ENCODE results near the gene GORAB.

GORAB gene

DNA sequence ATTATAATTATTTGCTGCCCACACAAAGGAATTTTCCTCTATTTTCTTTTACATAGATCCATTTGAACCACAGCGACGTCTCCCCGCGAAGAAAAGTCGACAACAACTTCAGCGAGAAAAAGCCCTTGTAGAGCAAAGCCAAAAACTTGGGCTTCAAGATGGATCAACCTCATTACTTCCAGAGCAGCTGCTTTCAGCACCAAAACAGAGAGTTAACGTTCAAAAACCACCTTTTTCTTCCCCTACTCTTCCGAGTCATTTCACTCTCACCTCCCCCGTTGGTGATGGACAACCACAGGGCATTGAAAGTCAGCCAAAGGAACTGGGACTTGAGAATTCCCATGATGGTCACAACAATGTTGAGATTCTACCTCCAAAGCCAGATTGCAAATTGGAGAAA, 7.2 kb downstream of the GORAB start:
- no peak for DNase-seq

DNA sequence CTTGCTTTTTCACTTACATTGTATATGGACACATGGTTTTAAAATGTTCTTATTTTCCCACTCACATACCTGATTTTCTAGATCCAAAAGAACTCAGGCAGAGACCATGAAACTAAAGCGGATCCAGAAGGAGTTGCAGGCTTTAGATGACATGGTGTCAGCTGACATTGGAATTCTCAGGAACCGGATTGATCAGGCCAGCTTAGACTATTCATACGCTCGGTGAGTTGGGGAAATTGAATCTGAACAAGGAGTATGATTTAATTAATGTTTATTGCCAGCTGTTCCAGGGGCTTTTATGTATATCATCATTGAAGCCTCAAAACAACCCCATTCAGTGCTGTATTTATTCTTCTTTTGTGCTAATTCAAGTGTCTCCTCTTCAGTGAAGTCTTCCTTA, 12.7 kb downstream of the GORAB start:
- DNase-seq = no peak

DNA sequence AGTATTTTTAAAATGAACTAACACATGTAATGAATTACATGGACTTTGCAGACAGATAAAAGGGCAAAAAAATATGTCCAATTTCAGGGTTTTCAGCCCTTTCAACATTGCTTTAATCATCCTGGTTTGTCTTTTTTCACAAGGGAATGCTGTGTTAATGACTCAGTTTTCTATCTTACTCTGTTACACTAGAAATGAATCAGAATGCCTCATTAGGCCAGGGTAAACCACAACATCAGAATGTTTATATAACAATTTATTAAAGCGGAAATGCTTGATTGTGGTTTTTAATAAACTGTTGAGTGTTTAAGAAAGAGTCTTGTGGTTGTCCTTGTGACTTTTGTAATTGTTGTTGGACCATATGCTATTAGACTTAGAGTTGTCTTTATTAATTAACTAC, 13.5 kb downstream of the GORAB start:
- no peak for DNase-seq

DNA sequence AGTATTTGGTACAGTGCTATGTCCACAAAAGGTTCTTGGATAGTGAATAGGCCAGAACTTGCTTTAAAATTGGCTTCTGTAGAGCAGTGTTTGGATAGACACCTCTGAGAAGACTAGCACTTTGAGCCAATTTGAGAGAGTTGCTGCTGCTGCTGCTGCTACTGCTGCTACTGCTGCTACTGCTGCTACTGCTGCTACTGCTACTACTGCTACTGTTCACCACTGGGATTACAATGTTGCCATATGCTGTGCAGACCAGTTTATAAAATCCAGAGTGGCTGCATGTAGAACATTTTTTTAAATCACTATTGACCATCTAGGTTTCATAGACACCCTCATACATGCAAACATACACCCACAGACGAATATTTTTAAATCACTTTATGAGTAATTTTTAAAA, 15.3 kb downstream of the GORAB start:
- DNase-seq = no peak

DNA sequence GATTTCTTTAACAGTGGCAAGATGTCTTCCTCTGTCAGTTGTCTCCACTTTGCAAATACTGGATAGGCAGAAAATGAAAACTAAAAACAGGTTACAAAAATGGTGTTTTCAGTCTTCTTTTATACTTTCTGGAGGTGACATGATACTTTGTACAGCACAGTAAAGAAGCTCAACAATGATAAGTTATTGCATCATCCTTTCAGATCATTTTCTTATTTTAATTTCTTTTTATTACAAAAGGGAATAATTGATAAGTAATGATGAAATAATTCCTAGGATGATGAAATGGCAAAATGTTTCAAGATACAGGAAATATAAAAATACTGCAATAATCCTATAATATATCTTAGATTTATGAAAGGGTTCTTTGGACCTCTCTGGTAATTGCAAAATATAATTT, 16.5 kb downstream of the GORAB start:
- DNase-seq = no peak

DNA sequence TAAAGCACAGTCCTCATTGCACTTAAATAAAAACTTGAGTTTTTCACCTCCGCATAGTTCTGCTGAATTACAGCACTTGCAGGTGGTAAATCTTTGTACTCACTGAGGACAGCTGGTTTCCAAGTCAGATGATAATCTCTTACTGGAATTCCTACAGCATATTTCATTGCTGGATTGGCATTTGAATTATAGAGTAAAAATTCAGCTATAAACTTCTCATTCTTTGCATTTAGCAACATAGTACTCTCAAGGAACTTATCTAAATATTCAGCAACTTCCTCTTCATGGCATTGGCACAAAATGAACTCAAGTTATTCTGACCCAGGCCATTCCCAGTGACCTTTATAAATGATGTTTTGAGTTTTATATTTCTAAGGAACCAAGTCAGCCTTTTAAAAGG, 23.4 kb downstream of the GORAB start:
- DNase-seq = no peak

DNA sequence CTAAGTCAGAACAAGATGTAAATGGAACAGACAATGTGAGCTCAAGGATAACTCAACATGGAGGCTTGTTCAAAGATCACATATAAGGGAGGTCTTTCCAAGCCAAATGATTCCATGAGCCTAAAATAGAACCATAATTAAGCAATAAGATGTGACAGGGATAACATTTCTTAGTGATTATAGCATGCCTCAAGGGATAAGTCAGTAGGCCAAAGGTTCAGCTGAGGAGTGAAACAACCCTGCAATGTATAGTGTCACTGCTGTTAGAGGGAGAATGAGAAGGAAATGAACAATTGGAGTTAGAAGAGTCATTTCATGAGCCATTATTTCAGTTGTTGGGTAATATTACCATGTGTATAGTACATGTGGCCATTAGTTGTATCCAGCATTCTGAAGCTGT, 25.0 kb downstream of the GORAB start:
- no peak for DNase-seq

DNA sequence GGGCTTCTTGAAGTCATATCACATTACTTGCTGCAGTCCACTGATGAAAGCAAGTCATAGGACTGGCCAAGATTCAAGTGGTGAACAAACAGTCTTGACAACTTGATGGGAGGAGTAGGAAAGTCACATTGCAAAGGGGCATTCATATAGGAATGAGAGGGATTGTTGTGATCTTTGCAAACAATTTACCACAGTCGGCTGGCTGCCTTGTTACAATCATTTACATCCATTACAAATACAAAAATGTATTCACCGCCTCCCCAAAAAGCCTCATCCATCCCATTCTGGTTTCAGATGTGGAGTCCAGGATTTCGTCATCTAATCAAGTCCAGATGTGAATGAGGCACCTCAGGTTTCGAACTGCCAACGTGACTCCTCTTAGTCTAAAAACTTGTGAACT, 26.8 kb downstream of the GORAB start:
- no peak for DNase-seq

DNA sequence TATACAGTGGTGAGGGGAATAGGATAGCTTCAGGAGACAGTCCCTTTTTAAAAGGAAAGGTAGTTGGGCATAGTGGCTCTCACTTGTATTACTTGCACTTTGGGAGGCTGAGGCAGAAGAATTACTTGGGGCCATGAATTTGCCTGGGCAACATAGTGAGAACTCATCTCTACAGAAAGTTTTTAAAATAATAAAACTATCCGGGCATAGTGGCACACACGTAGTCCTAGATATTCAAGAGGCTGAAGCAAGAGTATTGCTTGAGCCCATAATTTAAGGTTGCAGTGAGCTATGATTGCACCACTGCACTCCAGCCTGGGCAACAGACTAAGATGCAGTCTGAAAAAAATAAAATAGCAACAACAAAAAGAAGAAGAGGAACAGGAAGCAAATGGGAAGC, 27.2 kb downstream of the GORAB start:
- no peak for DNase-seq

DNA sequence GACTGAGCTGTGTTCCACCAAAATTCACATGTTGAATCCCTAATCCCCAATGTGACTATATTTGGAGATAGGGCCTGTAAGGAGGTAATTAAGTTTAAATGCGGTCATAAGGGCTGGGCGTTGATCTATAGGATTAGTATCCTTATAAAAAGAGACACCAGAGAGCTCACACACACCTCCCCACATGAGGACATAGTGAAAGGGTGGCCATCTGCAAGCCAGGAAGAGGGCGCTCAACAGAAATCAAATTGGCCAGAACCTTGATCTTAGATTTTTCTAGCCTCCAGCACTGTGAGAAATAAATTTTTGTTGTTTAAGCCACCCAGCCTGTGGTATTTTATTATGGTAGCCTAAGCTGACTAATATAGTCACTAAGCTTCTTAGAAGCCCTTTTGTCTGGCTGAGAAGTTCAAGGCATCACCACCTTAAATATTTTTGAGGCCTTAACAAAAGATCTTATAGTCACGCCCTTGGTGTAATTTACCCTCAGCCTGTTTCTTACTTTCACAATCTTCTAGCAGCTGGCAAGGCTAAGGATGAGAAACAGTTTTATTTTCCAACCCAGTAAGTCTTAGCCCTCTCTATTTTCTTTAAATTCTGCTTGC, 28.8 kb downstream of the GORAB start:
- DNase-seq = no peak

DNA sequence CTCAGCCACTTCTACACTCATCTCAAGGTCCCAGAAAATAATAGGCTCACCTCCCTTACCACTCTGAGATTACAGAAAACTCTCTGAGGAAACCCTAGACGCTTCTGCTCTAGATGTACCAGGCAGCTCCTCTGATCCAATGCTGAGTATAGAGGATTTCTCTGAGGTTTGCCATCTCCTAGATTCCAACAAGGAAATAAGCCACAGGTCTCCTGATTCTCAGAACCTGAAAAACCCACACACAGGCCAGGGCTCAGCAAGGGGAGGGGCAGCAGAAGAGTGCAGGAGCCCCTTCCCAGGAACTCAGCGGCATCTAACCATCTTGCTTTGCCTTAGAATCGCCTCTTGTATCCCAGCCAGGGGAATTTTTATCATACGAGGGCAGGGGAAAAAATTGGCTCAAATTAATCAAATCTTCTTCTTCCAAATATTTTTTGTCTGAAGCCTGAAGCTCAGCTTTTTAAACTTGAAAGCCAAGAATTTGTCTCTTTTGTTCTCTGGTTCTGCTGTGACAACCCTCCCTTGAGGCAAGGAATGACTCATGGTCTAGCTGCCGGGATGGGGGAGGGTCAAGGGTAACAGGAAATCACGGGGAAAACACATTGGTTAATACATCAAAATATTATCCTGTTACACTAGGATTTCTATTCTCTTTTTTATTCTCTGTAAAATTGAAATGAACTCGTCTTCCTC, 30.8 kb downstream of the GORAB start:
- peak; percentile 87 for DNase-seq

DNA sequence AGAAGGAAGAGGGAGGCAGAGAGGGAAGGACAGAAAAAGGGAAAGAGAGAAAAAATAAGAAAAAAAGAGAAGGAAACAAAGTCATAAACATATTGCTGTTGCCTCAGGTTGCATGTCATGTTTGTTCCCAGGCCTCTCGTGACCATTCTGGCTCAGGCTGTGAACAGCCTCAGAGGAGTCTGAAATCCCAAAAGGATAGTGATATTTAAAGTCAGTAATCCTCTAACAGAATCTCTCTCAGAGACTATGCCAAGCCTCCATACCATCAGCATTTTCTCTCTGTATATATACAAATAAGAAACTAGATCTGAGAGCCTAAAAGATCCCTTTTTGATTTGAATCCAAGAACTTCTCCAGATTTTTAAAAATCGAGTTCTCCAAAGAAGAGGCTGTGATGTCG, 35.2 kb downstream of the GORAB start:
- no peak for DNase-seq

DNA sequence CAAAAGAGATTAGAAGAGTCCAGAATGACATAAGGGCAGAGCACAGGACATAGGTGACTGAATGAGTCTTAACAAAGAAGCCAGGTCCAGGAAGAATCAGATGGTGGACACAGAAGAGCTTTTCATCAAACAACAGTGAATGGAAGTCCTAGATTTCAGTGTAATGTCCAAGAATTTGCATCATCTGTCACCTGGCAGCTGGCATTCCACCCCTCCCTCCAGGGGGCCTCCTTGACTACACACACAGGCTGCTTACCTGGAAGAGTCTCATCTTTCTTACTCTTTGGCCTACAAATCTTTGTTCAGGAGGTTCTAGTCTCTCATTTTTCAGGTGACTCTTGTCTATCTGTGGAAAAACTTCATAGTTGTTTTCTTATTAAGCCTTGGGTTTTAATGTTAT, 36.2 kb downstream of the GORAB start:
- peak; percentile 35 for DNase-seq

DNA sequence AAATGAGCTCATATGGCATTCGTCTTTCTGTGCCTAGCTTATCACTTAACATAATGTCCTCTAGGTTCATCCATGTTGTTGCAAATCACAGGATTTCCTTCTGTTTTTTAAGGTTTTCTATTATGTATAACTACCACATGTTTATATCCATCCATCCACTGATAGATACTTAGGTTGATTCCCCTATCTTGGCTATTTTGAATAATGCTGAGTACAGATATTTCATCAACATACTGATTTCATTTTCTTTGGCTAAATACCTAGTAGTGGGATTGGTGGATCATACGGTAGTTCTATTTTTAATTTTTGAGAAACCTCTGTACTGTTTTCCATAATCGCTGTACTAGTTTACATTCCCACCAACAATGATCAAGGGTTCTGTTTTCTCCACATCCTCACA, 45.0 kb downstream of the GORAB start:
- DNase-seq = no peak

DNA sequence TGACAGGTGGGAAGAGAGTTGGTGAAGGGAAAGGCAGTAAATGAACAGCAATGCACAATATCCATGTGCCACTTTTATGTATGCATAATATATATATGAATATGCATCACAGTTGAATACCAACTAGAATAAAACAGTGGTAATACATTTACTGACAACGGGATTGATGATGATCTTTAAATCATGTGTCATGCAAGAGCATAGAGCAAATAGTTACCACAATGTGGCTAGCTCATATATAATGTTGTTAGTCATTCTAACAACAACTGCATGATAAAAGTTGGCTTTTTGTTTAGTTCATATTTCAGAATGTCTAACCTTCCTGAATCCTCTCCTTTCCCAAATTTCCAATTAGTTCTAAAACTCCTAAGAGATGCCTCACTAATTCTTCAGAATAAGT, 46.4 kb downstream of the GORAB start:
- no peak for DNase-seq

DNA sequence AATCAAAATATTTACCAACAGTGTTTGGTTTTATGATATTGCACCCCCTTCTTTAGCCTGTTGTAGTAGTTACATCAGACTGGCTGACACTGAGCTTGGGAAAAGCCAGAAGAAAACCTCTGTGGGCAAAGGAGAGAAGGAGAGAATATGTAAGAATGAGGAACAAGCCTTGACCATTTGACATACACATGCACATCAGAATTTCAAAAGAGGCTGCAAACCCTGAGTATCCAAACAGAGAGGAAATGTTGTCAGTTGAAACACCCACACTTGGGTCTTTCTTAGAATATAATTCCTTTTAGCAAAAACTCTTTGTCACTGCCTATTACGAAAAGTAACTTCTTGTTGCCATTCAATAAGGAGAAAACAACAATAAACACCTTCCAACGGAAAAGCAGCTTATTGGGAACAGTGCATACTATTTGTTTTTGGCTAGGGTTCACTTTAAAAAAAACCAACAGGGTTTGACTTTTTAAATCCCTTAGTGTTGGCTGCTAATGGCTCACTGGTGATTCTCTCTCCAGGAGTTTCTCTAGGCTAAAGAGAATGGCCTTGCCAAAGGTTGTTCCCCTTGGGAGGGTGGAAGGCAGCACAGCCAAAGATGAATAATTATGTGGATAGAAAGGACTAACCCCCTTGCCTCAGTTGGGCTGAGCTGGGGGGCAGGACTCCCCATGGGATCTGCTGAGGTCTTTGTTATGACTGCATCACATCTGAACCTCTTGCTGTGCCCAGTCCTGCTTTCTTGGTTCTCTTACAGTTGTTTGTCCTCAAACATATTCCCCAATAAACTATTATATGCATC, 48.9 kb downstream of the GORAB start:
- DNase-seq = no peak

DNA sequence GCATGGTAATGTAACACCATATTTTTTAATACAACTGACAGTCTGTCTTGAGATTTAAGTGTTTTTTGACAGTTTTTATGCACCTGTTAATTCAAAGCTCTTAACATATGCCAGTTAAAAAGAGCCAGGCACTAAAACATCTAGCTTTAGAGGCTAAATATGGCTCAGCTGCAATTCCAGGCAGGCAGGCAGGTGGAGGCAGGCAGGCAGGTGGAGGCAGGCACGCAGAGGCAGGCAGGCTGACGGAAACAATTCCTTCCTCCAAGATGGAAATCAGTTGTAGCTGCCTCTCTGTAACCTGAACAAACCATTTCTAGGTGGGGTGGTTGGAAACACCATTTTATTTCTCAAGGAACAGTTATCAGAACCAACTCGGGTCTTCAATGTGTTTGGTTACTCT, 51.2 kb downstream of the GORAB start:
- DNase-seq = no peak

DNA sequence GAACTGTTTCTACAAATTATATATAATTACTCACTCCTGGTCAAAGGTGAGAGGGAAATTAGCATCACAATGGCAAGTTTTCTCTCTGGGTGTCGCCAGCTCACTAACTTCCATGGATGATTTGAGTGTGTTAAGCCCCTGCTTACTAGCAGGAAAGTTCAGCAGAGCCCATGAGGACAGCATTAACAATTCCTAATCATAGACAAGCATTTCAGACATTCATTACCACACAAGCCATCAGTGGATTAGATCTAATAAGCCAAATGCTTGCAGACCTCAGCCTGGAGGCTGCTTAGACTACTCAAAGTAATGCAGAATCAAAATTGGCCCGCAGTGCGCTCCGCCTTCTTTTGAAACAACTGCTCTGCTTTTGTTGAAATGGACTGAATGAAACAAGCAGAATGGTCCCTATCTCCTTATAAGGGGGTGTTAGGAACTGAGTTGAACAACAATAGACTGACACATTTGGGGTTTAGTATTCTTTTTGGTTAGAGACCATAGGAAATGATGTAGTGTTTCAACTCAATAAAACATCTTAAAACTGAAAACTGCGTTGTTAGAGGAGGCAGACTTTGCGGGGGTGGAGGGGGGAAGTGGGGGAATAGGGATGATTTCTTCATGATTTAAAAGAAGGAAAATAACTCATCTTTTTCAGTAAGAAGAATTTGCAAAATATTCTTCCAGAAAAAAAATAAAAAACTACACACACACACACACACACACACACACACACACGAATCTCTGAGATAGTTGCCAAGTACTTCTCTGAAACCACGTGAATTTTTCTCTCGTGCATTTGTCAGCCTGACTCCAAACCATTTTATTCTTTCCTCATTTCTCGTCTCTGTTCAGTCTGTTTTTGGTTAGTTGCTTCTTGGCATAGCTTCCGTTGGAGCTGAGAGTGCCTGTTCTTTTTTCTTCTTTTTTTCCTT, 54.6 kb downstream of the GORAB start:
- no peak for DNase-seq

DNA sequence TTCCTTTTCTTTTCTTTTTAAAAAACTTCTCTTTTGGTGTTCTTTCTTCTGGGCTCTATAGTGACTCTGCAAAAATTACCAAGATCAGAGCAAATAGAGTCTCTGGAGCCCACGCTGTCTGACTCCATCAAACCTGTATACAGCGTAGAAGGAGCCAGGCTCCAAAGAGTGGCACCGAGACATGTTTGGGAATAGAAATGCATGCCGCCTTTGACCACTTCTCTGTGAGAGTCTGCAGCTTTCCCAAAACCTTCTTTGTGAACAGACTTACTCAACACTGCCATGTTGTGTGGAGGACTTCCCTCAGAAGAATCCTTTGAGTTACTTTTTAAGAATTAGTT, 55.3 kb downstream of the GORAB start:
- no peak for DNase-seq

DNA sequence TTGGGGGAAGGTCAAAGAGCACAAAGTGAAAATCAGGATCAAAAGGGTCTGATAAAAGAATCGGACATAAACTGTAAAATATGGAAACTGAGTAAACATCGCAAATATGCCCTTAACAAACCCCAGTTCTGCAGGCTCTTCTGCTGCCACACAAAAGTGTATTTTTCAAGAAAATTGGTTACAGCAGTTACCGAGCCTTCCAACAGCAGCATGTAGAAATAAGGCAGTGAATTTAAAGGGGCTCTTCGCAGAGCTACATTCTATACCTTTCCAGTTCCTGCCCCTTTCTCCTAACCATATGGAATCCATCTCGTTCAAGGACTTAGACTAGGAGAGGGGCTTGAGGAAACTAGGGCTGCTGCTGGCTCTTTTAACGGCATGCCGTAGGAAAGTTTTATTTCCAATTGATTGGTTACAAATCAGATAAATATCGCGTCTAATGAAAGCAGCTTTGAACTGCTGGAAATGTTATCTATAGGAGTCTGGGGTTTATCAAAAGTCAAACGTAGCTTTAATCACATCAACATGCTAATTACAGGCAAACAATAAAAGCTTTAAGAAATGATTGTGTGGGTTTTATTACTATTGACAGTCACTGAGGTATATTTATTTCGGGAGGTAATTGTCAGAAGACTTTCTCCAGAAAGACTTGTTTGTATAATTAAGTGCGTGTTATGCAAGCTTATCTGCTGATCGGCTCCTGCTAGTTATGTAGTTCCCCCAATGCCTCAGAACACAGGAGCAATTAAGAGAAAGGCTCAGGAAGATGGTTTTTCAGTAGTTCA, 59.1 kb downstream of the GORAB start:
- no peak for DNase-seq

DNA sequence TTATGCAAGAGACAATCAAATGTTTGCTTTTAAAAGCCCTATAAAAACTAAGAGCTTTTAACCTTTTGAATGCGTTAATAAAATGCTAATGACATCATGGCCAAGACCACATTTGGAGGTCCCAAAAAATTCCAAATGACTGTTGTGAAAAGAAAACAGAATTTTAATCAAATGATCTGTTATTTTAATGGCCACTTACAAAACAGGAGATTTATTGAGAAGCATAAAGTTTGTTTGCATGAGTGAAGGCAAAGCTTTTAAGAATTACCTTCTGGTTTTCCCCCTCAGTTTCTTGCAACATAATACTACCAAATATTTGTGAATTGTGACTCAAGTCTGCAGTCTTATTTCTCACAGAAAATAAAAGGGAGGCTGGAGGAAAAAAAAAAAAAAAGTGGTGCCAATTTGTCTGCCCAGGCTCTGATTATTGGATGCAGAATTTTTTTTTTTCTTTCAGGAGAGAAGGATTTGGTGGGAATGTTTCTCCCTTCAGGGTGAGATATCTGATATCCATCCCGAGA, 60.7 kb downstream of the GORAB start:
- no peak for DNase-seq

Measured in DMS53 (cell line).